Left ventricle myocardium inferior (tissue), 1 donor: ENCODE measurements around the gene JAGN1. TPM values are rescaled to one million over a fixed set of nuclear protein-coding genes. Genes with fewer than 3 reads are reported as not detected.
A peak's percentile ranks its signal among the peaks of the same experiment; 100 is the strongest.
"Not testable (repeated sequence)": the region's sequence is repeated elsewhere in the genome, so short reads cannot be mapped to it uniquely, and the experiment has no call there.

Source experiments
- DNase-seq: peaks from one replicate; pipeline ENCODE4 v3.0.0-alpha.2; 2020
- H3K27ac ChIP-seq: fragments of 200-600 bp; replicated peaks from 2 replicates; pipeline ENCODE4 v1.8.0; 2021
- H3K27me3 ChIP-seq: fragments of 200-600 bp; 2 replicates; pipeline ENCODE4 v1.8.0; 2021; ENCODE audit warnings: low read depth
- H3K36me3 ChIP-seq: fragments of 200-600 bp; 2 replicates; pipeline ENCODE4 v1.8.0; 2021
- H3K4me1 ChIP-seq: fragments of 200-600 bp; 2 replicates; pipeline ENCODE4 v1.8.0; 2021
- H3K4me3 ChIP-seq: fragments of 200-600 bp; 2 replicates; pipeline ENCODE4 v1.8.0; 2021; ENCODE audit warnings: mild to moderate bottlenecking, moderate library complexity
- H3K9me3 ChIP-seq: fragments of 200-600 bp; replicated peaks from 2 replicates; pipeline ENCODE4 v1.8.0; 2021
- CTCF ChIP-seq: fragments of 200-600 bp; IDR thresholded peaks from 2 replicates; pipeline ENCODE4 v1.8.0; 2021; ENCODE audit warnings: antibody characterized with exemption, mild to moderate bottlenecking, borderline replicate concordance
- intact Hi-C: fragments of 100-400 bp; cut with micrococcal nuclease; formaldehyde crosslinking; loops from one replicate; pipeline ENCODE4 v1.11.0; 2022
- total RNA-seq: library from RNA; stranded (reverse); fragmentation: NEBNext Ultra II Directional; extraction: Animal tissue kit (Norgen Biotek cat#: 25700); gene quantifications from one replicate; pipeline ENCODE4 v1.2.1, GENCODE V29; 2021
- donor health status: DM: no; HTN: yes; CAD: no; lungs with severe emphysema.

The JAGN1 gene
- total RNA-seq, 1 donor from 2014 or later: 17.5 TPM

GRCh38 chr3:9848860-9849259 is 41.5 kb upstream of the JAGN1 start:
- H3K4me3 ChIP-seq, H3K4me1 ChIP-seq, DNase-seq, H3K27ac ChIP-seq, H3K36me3 ChIP-seq, intact Hi-C loops, H3K27me3 ChIP-seq, H3K9me3 ChIP-seq: not testable (repeated sequence)
- TF ChIP-seq CTCF: peak; percentile 69

GRCh38 chr3:9851383-9851782 is 39.0 kb upstream of the JAGN1 start:
- H3K4me3 ChIP-seq, H3K27ac ChIP-seq, H3K4me1 ChIP-seq, DNase-seq, H3K9me3 ChIP-seq, intact Hi-C loops, H3K36me3 ChIP-seq, H3K27me3 ChIP-seq: not testable (repeated sequence)

GRCh38 chr3:9851926-9852325 is 38.5 kb upstream of the JAGN1 start:
- H3K4me3 ChIP-seq, H3K27me3 ChIP-seq, H3K4me1 ChIP-seq, H3K9me3 ChIP-seq, H3K36me3 ChIP-seq, intact Hi-C loops, H3K27ac ChIP-seq, DNase-seq: not testable (repeated sequence)

GRCh38 chr3:9852528-9852927 is 37.9 kb upstream of the JAGN1 start:
- Histone ChIP-seq H3K36me3 (no peaks in the 10 kb centered on the region), H3K27ac (no peak overlapping the region), H3K4me1 (no peaks in the 10 kb centered on the region), H3K9me3 (no peaks in the 10 kb centered on the region), H3K4me3 (no peak overlapping the region), H3K27me3 (no peaks in the 10 kb centered on the region)
- TF ChIP-seq CTCF: no peak
- DNase-seq: no peak
- intact Hi-C loops: no loop called here

- H3K27ac ChIP-seq, H3K4me3 ChIP-seq, intact Hi-C loops, H3K9me3 ChIP-seq, DNase-seq, H3K36me3 ChIP-seq, H3K27me3 ChIP-seq, H3K4me1 ChIP-seq: not testable (repeated sequence)
Observed at GRCh38 chr3:9854291-9854940, 36.0 kb upstream of the JAGN1 start.

- Histone ChIP-seq H3K36me3 (no peaks in the 10 kb centered on the region), H3K27ac (no peak overlapping the region), H3K4me1 (no peaks in the 10 kb centered on the region), H3K4me3 (no peak overlapping the region), H3K9me3 (no peaks in the 10 kb centered on the region), H3K27me3 (no peaks in the 10 kb centered on the region)
- intact Hi-C loops: no loop called here
- no peak for TF ChIP-seq CTCF
- no peak for DNase-seq
Observed at GRCh38 chr3:9855594-9855993, 34.8 kb upstream of the JAGN1 start.

- H3K36me3 ChIP-seq: no peaks in the 10 kb centered on the region
- intact Hi-C loops: no loop called here
- DNase-seq: no peak
- H3K27ac ChIP-seq: no peak overlapping the region
- no peaks in the 10 kb centered on the region for H3K9me3 ChIP-seq
- H3K27me3 ChIP-seq: no peaks in the 10 kb centered on the region
- no peak for TF ChIP-seq CTCF
- H3K4me3 ChIP-seq: no peak overlapping the region
- peaks cover 17% of the 10 kb centered on the region for H3K4me1 ChIP-seq
Observed at GRCh38 chr3:9859530-9860025, 30.8 kb upstream of the JAGN1 start.
